K562 (cell line): ENCODE data around the gene YIPF4. TPM values are rescaled to one million over a fixed set of nuclear protein-coding genes. Genes with fewer than 3 reads are reported as not detected.

Experiments used
- BRD9 ChIP-seq: fragments of 450-650 bp; IDR thresholded peaks from 2 replicates; pipeline ENCODE4 v1.6.1; 2018; ENCODE audit warnings: low read depth; ENCODE audit not compliant: partially characterized antibody
- CEBPZ ChIP-seq: fragments of 150-350 bp; IDR thresholded peaks from 2 replicates; pipeline ENCODE4 v1.6.1; 2014; ENCODE audit warnings: low read depth, mild to moderate bottlenecking, low read length, borderline replicate concordance
- ESRRB ChIP-seq: fragments of 250-450 bp; sonication (Bioruptor Pico); IDR thresholded peaks from 2 replicates; pipeline ENCODE4 v1.5.0; 2020; ENCODE audit warnings: mild to moderate bottlenecking, moderate library complexity, borderline replicate concordance
- ILF3 ChIP-seq: fragments of 450-650 bp; IDR thresholded peaks from 2 replicates; pipeline ENCODE4 v1.6.1; 2018; ENCODE audit warnings: antibody characterized with exemption, mild to moderate bottlenecking, moderate library complexity, borderline replicate concordance
- JUND ChIP-seq, 2 experiments: IDR thresholded peaks; 2 replicates in 1 of 2; 3 replicates in 1 of 2; pipeline ENCODE4 v1.6.1; 2011; ENCODE audit warnings: borderline replicate concordance in 2 of 2, low read depth in 2 of 2, low read length in 2 of 2, improper control_type of control experiment in 1 of 2, missing biosample characterization in 1 of 2, missing genetic modification characterization in 1 of 2, missing genetic modification reagents in 1 of 2
- MEIS2 ChIP-seq: fragments of 450-650 bp; IDR thresholded peaks from 2 replicates; pipeline ENCODE4 v1.6.1; 2014; ENCODE audit warnings: mild to moderate bottlenecking; ENCODE audit not compliant: partially characterized antibody
- PHF20 ChIP-seq: fragments of 450-650 bp; IDR thresholded peaks from 2 replicates; pipeline ENCODE4 v1.6.1; 2018; ENCODE audit not compliant: partially characterized antibody
- POLR3A ChIP-seq: IDR thresholded peaks from 2 replicates; pipeline ENCODE4 v1.6.1; 2011; ENCODE audit warnings: borderline replicate concordance, mild to moderate bottlenecking, moderate library complexity; ENCODE audit not compliant: insufficient read length, insufficient read depth; ENCODE audit errors: extremely low read depth
- RBFOX2 ChIP-seq: fragments of 200-400 bp; formaldehyde crosslinking; IDR thresholded peaks from 2 replicates; pipeline ENCODE4 v1.6.1; 2017; ENCODE audit warnings: low read depth, mild to moderate bottlenecking, low read length, moderate library complexity
- RBM39 ChIP-seq: fragments of 200-400 bp; formaldehyde crosslinking; optimal IDR thresholded peaks from 2 replicates; pipeline ENCODE3; 2018; ENCODE audit warnings: low read depth, low read length
- SFPQ ChIP-seq: fragments of 200-400 bp; formaldehyde crosslinking; IDR thresholded peaks from 2 replicates; pipeline ENCODE4 v1.6.1; 2017; ENCODE audit warnings: mild to moderate bottlenecking, low read depth, low read length, moderate library complexity
- SIN3A ChIP-seq, 2 experiments: fragments of 150-350 bp in 1 of 2; IDR thresholded peaks; 2 replicates each; pipeline ENCODE4 v1.6.1; 2011 to 2016; ENCODE audit warnings: borderline replicate concordance in 2 of 2, low read depth in 2 of 2, low read length in 2 of 2, mild to moderate bottlenecking in 2 of 2, moderate library complexity in 2 of 2; ENCODE audit not compliant: control insufficient read depth in 1 of 2
- SRSF1 ChIP-seq: fragments of 200-400 bp; formaldehyde crosslinking; IDR thresholded peaks from 2 replicates; pipeline ENCODE4 v1.6.1; 2017; ENCODE audit warnings: mild to moderate bottlenecking, low read depth, low read length, moderate library complexity
- ZNF133 ChIP-seq: fragments of 250-450 bp; sonication (Bioruptor Pico); IDR thresholded peaks from 2 replicates; pipeline ENCODE4 v1.4.0; 2020; ENCODE audit warnings: mild to moderate bottlenecking
- ZNF134 ChIP-seq: fragments of 250-450 bp; sonication (Bioruptor Pico); conservative IDR thresholded peaks from 2 replicates; pipeline ENCODE4 v1.4.0; 2020
- polyA plus RNA-seq, 8 experiments: library from polyadenylated mRNA; depleted of rRNA in 4 of 8; stranded (reverse) in 5 of 8; unstranded in 3 of 8; fragments of >200 nt; fragmentation: Nextera tagmentation in 2 of 8; fragmentation: Illumina TruSeq in 1 of 8; extraction: Ambion mirVana in 2 of 8; extraction: Trizol in 1 of 8; gene quantifications; 2 replicates each; pipeline versions ENCODE4 v1.2.1 to v1.2.3, GENCODE V29; 2011 to 2014; ENCODE audit warnings: inconsistent platforms in 1 of 8, missing spikeins in 1 of 8
- total RNA-seq, 7 experiments: library from RNA; depleted of rRNA in 6 of 7; stranded (reverse); fragments of >200 nt in 6 of 7; fragmentation: Illumina TruSeq in 2 of 7; extraction: Trizol in 2 of 7; gene quantifications; 2 replicates each; pipeline versions ENCODE4 v1.2.1 to v1.2.3, GENCODE V29; 2011 to 2021; ENCODE audit warnings: low replicate concordance in 1 of 7
- TF ChIP-seq, protein P1 (sequence below), 2 experiments: fragments of 450-650 bp in 1 of 2; IDR thresholded peaks; 2 replicates each; pipeline ENCODE4 v1.6.1; 2011 to 2017; ENCODE audit warnings: low read depth in 2 of 2, antibody characterized with exemption in 1 of 2, borderline replicate concordance in 1 of 2, low read length in 1 of 2, mild to moderate bottlenecking in 1 of 2, mixed read lengths in 1 of 2; ENCODE audit not compliant: control insufficient read depth in 1 of 2

Gene YIPF4
- total and polyA plus RNA-seq, 9 of the 15 experiments (the other 6 are each of a cell fraction or from before 2014, with no cell fraction given): 4.9 to 46.9 (median 17.5) TPM

DNA sequence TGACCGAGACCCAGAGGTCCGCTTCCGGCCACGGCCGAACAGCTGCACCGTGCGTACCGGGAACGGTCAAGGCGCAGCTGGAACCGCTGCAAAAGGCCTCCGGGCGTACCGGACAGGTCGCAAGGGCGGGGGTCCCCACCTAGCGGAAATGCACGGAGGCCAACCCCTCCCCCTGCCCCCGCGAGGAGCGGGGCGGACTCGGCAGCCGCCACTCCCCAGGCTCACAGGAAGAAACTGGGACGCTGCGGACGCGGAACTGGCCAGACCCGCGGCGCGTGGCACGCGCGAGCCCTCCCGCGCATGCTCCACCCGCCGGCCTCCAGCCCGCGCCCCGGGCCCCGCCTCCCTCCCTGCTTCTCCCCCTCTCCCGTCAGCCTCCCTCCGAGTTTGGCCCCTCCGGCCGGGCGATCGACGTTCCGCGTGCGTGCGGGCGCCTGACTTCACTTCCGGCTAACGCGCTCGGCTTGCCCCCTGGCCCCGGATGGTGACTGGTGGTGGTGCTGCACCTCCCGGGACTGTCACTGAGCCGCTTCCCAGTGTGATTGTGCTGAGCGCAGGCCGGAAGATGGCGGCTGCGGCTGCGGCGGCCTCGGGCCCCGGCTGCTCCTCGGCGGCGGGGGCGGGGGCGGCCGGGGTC is 79.1 kb downstream of the YIPF4 start, which contains the start of gene BIRC6 (continued):
- TF ChIP-seq PHF20 (peak; percentile 76), ILF3 (peak; percentile 35; the same call in 1 of the 2 replicates), SIN3A (IDR thresholded peaks at IDR 0.05; ENCODE audit: borderline replicate concordance in 2 of 2, control insufficient read depth in 1 of 2, low read depth in 2 of 2, low read length in 2 of 2) (peak; percentile 67 to 69; a peak in 2 of 4 replicates), BRD9 (no peak), POLR3A (no peak), RBM39 (no peak), ZNF134 (CRISPR knock-in tag) (no peak), RBFOX2 (peak; percentile 98), JUND (IDR thresholded peaks at IDR 0.05; ENCODE audit: borderline replicate concordance, low read depth, low read length) (peak; percentile 57), JUND (tag; IDR thresholded peaks at IDR 0.05; ENCODE audit: borderline replicate concordance, low read depth, low read length) (peak; percentile 61; the same call in 1 of the 3 replicates), SFPQ (no peak), CEBPZ (no peak), ZNF133 (CRISPR knock-in tag) (no peak), MEIS2 (peak; percentile 77), SRSF1 (no peak), ESRRB (CRISPR knock-in tag) (no peak)
- TF ChIP-seq, protein P1, sequence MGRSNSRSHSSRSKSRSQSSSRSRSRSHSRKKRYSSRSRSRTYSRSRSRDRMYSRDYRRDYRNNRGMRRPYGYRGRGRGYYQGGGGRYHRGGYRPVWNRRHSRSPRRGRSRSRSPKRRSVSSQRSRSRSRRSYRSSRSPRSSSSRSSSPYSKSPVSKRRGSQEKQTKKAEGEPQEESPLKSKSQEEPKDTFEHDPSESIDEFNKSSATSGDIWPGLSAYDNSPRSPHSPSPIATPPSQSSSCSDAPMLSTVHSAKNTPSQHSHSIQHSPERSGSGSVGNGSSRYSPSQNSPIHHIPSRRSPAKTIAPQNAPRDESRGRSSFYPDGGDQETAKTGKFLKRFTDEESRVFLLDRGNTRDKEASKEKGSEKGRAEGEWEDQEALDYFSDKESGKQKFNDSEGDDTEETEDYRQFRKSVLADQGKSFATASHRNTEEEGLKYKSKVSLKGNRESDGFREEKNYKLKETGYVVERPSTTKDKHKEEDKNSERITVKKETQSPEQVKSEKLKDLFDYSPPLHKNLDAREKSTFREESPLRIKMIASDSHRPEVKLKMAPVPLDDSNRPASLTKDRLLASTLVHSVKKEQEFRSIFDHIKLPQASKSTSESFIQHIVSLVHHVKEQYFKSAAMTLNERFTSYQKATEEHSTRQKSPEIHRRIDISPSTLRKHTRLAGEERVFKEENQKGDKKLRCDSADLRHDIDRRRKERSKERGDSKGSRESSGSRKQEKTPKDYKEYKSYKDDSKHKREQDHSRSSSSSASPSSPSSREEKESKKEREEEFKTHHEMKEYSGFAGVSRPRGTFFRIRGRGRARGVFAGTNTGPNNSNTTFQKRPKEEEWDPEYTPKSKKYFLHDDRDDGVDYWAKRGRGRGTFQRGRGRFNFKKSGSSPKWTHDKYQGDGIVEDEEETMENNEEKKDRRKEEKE (IDR thresholded peaks at IDR 0.05; ENCODE audit: borderline replicate concordance in 1 of 2, control insufficient read depth in 1 of 2, low read depth in 2 of 2, low read length in 1 of 2): peak in 1 of 2 experiments; percentile 62; a peak in 1 of 4 replicates
